Nephron progenitor cell (in vitro differentiated cells): ENCODE measurements around the gene ROR2.
A peak's percentile ranks its signal among the peaks of the same experiment; 100 is the strongest.

Experiments
- DNase-seq: peaks from one replicate; pipeline ENCODE4 v3.0.0; 2021
- H3K27ac Mint-ChIP-seq: 2 replicates; pipeline ENCODE4 v1.8.0; 2021; ENCODE audit warnings: mild to moderate bottlenecking, moderate library complexity, mixed read lengths
- H3K27me3 Mint-ChIP-seq: 2 replicates; pipeline ENCODE4 v1.8.0; 2021; ENCODE audit warnings: mild to moderate bottlenecking, low read depth, mixed read lengths; ENCODE audit not compliant: poor library complexity
- H3K36me3 Mint-ChIP-seq: 2 replicates; pipeline ENCODE4 v1.8.0; 2021; ENCODE audit warnings: low read depth, mixed read lengths
- H3K4me1 Mint-ChIP-seq: 2 replicates; pipeline ENCODE4 v1.8.0; 2021; ENCODE audit warnings: mixed read lengths
- H3K4me3 Mint-ChIP-seq: 2 replicates; pipeline ENCODE4 v1.8.0; 2021; ENCODE audit warnings: mild to moderate bottlenecking, moderate library complexity, mixed read lengths
- H3K9me3 Mint-ChIP-seq: 2 replicates; pipeline ENCODE4 v1.8.0; 2021; ENCODE audit warnings: mild to moderate bottlenecking, moderate library complexity, mixed read lengths
- TF ChIP-seq, protein P1 (sequence below): fragments of 200-600 bp; sonication (generic); IDR thresholded peaks from 2 replicates; pipeline ENCODE4 v1.5.0; 2021; ENCODE audit warnings: antibody characterized with exemption

ROR2 gene

DNA sequence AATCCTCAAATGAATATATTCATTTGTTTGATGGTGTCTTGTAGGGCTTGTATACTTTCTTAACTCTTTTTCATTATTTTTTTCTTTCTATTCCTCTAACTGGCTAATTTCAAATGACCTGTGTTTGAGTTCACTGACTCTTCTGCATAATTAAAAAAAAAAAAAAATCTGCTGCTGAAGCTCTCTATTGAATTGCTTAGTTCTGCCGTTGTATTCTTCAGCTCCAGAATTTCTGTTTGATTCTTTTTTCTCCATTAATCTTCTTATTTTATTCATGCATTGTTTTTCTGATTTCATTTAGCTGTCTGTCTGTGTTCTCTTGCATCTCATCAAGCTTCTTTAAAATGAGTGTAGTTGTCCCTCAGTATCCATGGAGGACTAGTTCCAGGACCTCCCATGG, 244.6 kb downstream of the ROR2 start:
- H3K36me3 Mint-ChIP-seq: peaks cover 18% of the 10 kb centered on the region
- peaks cover 61% of the 10 kb centered on the region for H3K9me3 Mint-ChIP-seq
- H3K27ac Mint-ChIP-seq: no peak overlapping the region
- TF ChIP-seq, protein P1, sequence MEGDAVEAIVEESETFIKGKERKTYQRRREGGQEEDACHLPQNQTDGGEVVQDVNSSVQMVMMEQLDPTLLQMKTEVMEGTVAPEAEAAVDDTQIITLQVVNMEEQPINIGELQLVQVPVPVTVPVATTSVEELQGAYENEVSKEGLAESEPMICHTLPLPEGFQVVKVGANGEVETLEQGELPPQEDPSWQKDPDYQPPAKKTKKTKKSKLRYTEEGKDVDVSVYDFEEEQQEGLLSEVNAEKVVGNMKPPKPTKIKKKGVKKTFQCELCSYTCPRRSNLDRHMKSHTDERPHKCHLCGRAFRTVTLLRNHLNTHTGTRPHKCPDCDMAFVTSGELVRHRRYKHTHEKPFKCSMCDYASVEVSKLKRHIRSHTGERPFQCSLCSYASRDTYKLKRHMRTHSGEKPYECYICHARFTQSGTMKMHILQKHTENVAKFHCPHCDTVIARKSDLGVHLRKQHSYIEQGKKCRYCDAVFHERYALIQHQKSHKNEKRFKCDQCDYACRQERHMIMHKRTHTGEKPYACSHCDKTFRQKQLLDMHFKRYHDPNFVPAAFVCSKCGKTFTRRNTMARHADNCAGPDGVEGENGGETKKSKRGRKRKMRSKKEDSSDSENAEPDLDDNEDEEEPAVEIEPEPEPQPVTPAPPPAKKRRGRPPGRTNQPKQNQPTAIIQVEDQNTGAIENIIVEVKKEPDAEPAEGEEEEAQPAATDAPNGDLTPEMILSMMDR: no peak
- no peak overlapping the region for H3K4me3 Mint-ChIP-seq
- no peak for DNase-seq
- H3K4me1 Mint-ChIP-seq: no peaks in the 10 kb centered on the region
- H3K27me3 Mint-ChIP-seq: no peaks in the 10 kb centered on the region

DNA sequence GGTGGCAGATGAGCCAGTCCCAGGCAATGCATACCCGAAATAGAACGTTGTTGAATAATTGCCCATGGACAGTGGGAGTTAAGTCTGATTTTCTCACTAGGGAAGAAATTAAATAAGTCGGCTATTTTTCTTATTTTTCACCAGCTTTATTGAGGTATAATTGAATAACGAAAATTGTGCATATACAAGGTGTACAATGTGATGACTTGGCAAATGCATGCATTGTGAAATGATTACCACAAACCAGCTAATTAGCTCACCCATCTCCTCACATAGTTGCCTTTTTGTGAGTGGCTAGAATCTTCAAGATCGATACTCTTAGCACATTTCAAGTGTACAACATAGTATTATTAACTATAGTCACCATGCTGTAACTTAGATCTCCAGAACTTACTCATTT, 249.6 kb downstream of the ROR2 start:
- no peak overlapping the region for H3K4me3 Mint-ChIP-seq
- H3K4me1 Mint-ChIP-seq: no peaks in the 10 kb centered on the region
- H3K27ac Mint-ChIP-seq: no peak overlapping the region
- H3K36me3 Mint-ChIP-seq: peaks cover 13% of the 10 kb centered on the region
- DNase-seq: no peak
- peaks cover 37% of the 10 kb centered on the region for H3K9me3 Mint-ChIP-seq
- peaks cover 8% of the 10 kb centered on the region for H3K27me3 Mint-ChIP-seq
- TF ChIP-seq, protein P1: no peak

DNA sequence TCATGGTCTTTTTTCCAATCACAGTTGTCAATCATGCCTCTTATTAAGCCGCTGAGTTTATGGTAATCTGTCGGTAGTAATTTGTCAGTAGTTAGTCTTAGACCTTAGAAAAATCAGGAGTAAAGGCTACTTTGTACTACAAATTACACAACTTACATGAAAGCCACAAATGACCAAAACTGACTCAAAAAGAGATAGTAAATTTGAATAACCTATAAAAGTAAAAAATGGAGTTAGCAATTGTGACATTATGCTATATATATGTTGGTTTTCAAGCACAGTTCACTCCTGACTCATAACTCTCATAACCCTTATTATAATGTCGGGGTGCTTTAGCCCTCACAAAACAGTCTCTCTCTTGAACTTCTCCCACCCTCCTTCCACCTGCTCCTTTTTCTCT, 251.8 kb downstream of the ROR2 start:
- no peak for DNase-seq
- H3K4me1 Mint-ChIP-seq: peaks cover 12% of the 10 kb centered on the region

DNA sequence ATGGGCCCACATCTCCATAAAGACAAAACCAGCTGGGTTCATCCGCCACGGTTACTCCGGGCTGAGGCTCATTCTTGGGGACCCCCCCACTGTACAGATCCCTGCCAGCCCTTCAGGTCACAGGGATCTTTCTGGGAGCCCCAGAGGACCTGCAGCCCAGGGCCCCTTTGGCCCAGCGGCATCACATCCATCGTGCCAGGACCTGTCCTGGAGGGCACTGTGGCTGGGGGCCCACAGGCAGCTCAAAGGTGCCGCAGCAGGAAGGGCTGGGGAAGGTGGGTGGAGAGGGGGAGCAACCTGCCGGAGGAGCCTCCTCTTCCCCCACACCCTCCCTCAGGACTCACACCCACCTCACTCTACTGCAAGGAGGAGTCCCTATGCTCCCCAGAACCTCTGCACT, 252.8 kb downstream of the ROR2 start:
- H3K4me3 Mint-ChIP-seq: no peak overlapping the region
- peaks cover 4% of the 10 kb centered on the region for H3K9me3 Mint-ChIP-seq
- H3K36me3 Mint-ChIP-seq: no peaks in the 10 kb centered on the region
- no peak for DNase-seq
- TF ChIP-seq, protein P1: no peak
- peaks cover 14% of the 10 kb centered on the region for H3K27me3 Mint-ChIP-seq
- peaks cover 22% of the 10 kb centered on the region for H3K4me1 Mint-ChIP-seq
- H3K27ac Mint-ChIP-seq: no peak overlapping the region

More for the DNA sequence above, 251.8 kb downstream of the ROR2 start:
- TF ChIP-seq, protein P1: no peak
- peaks cover 15% of the 10 kb centered on the region for H3K9me3 Mint-ChIP-seq
- H3K27ac Mint-ChIP-seq: peak overlapping the region; percentile 95
- peaks cover 13% of the 10 kb centered on the region for H3K27me3 Mint-ChIP-seq
- no peak overlapping the region for H3K4me3 Mint-ChIP-seq
- peaks cover 4% of the 10 kb centered on the region for H3K36me3 Mint-ChIP-seq

DNA sequence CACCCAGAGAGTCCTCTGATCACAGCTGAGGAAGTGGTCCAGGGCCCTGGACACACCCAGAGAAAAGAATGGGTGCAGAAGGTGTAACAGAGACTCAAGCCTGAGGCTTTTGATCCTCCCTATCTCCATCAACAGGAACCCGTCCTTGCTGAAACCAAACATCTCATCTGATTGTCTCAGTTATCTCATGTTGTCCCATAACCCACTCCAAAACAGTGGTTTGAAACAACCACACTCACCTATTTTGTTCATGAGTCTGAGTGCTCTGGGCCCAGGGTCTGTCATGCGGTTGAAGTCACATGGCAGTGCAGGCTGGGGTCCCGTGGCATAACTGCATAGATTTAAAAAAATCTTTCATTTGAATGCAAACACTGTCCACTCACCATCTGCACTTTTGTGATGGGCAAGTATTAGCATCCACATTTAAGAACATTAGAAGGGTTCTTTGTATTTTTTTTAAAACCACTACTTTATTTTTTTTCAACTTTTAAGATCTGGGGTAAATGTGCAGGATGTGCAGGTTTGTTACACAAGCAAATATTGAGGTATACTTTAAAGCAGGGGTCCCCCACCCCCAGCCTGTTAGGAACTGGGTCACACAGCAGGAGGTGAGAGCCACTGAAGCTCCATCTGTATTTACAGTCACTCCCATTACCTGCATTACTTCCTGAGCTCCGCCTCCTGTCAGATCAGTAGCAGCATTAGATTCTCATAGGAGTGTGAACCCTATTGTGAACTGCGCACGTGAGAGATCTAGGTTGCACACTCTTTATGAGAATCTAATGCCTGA, 255.8 kb downstream of the ROR2 start:
- no peaks in the 10 kb centered on the region for H3K9me3 Mint-ChIP-seq
- H3K36me3 Mint-ChIP-seq: no peaks in the 10 kb centered on the region
- H3K27me3 Mint-ChIP-seq: peaks cover 18% of the 10 kb centered on the region
- no peak overlapping the region for H3K27ac Mint-ChIP-seq
- peaks cover 27% of the 10 kb centered on the region for H3K4me1 Mint-ChIP-seq
- no peak for DNase-seq
- TF ChIP-seq, protein P1: no peak
- no peak overlapping the region for H3K4me3 Mint-ChIP-seq

DNA sequence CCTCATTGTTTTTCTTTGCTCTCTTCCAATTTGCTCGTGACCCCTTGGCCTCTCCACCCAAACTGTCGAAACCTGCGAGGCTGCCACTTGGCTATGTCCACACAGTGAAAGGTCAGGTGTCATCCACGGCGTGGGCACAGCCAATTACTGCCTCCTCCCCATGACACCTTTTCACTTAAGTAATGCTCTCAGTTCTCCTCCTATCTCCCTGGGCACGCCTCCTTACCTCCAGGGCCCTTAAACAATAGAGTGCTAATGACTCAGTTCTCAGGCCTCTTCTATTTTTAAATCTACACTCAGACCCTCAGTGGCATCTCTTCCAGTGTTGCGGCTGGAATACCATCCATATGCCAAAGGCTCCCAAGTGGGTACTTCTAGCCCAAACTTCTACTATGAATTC, 256.8 kb downstream of the ROR2 start:
- Mint-ChIP-seq H3K27ac (peak overlapping the region; percentile 36), H3K9me3 (no peaks in the 10 kb centered on the region), H3K27me3 (peaks cover 18% of the 10 kb centered on the region), H3K4me3 (no peak overlapping the region), H3K4me1 (peaks cover 27% of the 10 kb centered on the region), H3K36me3 (no peaks in the 10 kb centered on the region)
- no peak for DNase-seq
- TF ChIP-seq, protein P1: no peak
